HG03135 (cell line): Measurements from ENCODE around the gene AGXT2.

Experiments used
- ATAC-seq: cut with Tn5 transposase; IDR thresholded peaks from one replicate; pipeline ENCODE4 v1.9.1; 2021; ENCODE audit warnings: mild to moderate bottlenecking, moderate library complexity; ENCODE audit not compliant: unreplicated experiment

The AGXT2 gene, protein sequence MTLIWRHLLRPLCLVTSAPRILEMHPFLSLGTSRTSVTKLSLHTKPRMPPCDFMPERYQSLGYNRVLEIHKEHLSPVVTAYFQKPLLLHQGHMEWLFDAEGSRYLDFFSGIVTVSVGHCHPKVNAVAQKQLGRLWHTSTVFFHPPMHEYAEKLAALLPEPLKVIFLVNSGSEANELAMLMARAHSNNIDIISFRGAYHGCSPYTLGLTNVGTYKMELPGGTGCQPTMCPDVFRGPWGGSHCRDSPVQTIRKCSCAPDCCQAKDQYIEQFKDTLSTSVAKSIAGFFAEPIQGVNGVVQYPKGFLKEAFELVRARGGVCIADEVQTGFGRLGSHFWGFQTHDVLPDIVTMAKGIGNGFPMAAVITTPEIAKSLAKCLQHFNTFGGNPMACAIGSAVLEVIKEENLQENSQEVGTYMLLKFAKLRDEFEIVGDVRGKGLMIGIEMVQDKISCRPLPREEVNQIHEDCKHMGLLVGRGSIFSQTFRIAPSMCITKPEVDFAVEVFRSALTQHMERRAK

DNA sequence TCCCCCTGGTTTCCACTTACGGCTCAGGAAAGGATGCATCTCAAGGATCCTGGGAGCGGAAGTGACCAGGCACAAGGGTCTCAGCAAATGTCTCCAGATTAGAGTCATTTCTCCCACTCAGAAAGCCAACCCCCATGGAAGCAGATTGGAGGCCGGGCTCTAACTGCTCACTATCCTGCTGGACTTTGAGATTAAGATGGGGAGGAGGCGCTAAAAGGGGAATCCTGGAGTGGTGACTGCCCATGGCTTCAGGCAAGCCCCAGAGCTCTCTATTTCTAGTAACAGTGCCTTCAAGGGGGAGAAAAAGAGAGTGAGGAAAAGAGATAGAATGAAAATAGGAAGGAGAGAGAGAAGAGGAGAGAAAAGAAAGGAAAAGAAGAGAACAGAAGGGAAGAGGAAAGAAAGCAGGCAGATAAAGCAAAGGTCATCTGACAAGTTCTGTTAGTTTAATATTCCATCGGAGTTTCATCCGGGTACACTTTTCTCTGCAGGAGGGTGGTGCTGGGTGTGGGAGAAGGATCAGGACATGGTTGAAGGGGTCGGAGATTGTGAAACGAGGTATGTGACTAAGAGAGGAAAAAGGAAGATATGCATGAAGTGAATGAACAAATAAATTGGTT is at the start of gene AGXT2:
TSS of gene AGXT2 (minus strand) at position 165 of the 620 bp plus-strand sequence. CDS start at position 108, 57 bp downstream.
- no peak for ATAC-seq

DNA sequence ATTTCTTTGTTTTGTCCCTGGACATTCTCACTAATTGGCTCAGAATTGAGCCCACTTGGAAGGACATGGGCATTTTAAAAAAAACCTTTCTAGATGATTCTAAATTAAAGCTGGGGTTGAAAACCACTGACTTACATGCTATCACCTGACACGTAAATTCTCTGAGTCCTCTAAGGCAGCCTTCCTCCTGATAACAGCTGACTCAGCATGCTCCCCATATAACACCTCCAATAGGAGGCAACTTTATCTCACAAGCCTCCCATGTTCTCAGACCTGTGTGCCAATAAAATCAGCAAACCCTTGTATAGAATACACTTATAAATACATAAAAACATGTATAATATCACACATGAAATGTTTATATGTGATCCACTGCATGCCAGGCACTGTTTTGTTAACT is 49.2 kb upstream of the AGXT2 start:
- no peak for ATAC-seq

DNA sequence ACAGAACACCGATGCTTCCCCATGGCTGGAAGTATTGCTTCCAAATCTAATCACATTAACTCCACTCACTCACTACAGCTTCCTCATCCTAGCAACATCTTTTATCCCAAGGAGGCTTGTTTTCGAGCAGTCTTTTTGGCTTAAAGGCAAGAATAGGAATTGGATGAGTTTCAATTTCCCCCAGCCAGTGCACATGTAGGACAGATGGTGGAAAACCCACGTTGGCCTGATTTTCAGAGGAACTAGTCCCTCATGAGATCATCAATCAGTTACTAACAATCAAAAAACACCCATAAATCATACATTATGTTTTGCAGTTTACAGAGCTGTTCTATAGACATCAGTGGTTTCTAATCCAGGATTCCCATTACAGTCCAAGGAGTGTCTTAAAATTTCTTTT is 48.5 kb upstream of the AGXT2 start:
- no peak for ATAC-seq

DNA sequence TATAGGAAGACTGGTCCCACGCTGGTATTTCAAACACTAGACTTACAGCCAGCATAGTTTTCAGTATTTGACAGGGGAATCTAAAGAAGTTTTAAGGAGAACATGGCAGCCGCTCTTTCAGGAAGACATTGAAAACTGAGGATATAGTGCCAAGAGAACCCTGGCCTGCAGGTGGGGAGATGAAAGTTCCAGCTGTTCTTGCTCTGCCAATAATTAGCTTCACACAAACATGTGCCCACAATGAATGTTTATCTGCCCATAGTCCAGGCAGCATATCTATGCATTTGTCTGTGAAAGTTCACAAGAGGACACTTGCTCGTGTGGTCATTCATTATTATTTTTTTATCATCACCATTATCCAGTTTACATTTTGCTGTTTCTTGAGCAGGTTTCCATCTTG is 47.6 kb upstream of the AGXT2 start:
- ATAC-seq: no peak

DNA sequence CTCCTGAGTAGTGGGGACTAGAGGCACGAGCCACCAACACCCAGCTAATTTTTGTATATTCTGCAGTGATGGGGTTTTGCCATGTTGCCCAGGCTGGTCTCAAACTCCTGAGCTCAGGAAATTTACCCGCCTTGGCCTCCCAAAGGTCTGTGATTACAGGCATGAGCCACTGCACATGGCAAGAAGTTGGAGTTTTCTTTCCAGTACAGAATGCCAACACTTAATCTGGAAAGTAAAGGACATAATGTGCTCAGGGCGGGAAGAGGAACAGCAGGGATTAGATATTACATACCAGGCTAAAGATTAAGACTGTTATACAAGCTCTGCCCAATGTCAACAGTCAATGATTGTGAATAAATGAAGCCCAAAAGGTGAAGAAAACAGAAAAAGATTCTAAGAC is 47.2 kb upstream of the AGXT2 start:
- ATAC-seq: no peak

DNA sequence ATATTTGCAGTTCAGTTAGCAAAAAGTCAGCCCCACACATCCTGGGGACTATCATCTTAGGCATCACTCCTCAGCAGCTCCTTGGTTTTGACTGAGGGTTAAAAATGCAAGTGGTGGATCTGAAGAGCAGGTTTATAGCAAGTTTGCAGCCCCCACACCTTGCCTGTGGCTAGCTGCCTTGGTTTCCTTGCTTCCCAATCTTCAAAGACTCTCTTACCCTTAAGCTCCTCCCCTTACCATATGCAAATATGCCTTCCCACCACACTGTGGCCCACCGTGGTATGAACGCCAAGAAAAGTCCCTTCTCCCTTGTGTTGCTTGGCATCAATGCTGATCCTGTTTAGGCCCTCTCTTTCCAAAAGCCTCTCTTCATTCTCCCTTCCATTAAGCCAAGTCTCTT is 45.0 kb upstream of the AGXT2 start:
- ATAC-seq: no peak

DNA sequence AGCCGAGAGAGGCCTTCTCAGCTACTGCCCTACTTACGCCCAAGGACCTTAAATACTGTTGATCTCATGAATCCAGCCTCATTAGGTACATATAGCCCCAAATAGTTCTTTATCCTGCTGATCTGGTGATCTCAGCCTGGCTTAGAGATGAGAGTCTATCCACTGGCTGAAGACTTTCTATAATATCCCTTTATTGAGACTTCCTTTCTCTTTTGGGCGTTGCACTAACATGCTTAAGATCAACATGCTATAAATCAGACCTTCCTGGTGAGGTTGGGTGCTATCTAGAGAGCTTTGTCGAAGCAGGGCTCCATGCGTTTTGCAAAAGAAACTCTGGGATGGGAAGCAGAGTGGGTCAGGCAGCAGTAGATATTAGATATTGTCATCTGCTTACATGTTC is 44.0 kb upstream of the AGXT2 start:
- ATAC-seq: no peak

DNA sequence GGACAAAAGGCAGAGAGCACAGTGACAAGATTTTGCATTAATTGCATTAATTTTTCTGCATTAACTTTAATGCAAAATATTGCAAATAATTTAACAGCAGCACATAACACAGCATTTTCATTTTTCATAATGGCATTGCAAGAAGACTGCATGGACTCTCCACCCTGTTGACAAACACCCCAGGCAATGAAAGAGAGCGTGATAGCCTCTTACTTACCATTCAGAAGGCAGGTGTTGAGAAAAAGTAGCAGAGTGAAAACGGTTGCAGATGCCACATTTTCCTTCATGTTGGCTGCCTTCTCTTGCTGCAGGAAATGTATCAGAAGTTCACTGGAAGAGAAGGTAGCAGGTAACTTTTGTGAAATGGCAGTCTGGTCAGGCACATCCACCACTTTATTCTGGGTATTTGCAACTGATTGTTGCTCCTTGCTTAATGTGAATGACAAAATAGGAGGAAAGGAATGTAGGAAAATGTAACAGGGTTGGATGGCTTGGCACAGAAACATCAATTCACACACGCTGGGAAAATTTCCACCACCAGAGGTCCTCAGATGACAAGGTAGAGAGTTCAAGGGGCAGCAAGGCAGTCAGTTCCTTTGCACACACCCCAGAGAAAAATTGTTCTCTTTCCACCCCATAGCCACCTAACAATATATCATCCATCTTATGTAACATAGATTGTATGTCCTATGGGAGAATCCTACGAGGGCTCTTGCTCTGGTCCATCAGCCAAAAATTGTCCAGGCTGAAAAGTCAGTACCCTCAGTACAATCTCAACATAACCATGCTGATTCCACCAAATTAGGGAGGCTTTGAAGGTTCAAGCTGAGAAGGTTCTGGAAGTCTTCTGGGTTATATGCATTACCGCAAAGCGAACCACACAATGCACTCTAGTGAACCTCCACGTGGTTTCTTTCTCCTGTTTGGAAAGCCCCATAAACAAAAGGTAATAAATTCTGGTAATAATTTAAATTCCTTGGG is 41.9 kb upstream of the AGXT2 start:
- no peak for ATAC-seq

DNA sequence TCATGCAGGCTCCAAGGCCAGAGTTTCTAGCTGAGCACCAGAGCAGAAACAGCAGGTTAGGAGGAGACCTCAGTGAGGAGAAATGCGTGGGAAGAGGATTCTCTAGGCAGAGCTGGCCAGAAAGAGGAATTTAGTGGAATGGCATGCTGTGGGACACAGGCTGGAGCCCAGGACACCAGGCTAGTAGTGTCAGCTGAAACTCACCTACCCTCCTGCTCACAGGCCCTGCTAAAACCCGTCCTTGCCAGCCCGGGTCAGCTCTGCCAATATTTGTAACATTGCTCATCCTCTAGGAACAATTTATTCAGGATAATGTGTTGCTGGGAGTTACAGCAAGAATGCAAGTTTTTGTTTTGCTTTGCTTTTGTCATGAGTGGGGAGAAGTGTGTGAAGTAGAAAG is 40.2 kb upstream of the AGXT2 start:
- no peak for ATAC-seq

DNA sequence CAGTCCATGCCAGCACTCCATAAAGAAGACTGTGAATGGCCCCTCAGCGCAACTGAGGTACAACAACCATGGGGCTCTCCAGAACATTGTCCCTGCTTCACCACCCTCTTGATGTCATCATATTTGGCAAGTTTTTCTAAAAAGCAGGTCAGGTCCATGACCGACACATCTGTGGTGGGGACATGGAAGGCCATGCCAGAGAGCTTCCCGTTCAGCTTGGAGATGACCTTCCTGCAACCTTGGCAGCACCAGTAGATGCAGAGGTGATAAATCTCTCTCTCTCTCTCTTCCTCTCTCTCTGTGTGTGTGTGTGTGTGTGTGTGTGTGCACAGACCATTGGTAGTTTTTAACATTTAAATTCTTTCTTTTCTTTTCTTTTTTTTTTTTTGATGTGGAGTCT is 35.4 kb upstream of the AGXT2 start:
- no peak for ATAC-seq

DNA sequence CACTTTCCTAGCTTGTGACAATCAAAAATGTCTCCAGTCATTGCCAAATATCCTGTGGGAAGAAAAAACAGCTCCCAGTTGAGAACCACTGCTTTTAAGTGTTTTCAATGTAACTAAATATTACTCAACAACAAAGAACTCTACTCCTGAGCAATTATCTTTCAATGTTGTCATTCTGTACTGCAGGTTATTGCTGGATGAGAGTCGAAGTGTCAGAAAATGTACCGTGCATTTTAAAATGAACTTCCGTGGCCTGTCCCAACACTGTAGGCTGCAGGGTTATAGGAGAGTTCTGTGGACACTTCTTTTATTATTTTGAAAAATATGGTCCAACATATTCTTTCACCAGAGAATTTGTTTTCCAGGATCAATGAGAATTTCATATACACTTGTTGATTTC is 34.8 kb upstream of the AGXT2 start:
- no peak for ATAC-seq

DNA sequence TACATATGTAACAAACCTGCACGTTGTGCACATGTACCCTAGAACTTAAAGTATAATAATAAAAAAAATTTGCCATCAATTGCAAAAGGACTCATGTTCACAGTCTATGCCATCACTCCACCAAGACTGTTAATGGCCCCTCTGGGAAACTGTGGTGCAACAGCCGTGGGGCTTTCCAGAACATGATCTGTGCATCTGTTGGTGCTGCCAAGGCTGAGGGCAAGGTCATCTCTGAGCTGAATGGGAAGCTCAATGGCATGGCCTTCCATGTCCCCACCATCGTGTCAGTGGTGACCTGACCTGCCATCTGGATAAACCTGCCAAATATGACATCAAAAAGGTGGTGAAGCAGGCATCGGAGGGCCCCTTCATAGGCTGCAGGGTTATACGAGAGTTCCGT is 33.4 kb upstream of the AGXT2 start:
- no peak for ATAC-seq

DNA sequence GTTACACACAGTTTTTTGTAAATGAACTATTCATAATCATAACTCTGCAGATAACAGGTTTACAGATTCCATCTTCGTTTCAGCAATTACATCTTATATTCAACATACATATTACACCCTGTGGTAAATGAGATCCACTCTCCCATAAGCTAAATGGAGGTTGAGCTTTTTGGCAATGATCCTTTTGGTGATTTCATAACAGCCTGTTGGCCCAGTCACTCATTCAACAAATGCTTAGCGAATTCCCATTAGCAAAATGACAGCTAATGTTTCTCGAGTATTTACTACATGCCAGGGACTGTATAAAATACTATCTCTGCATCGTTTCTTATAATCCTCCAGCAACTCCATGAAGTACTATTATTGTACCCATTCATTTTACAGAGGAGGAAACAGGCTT is 25.4 kb upstream of the AGXT2 start:
- ATAC-seq: no peak

DNA sequence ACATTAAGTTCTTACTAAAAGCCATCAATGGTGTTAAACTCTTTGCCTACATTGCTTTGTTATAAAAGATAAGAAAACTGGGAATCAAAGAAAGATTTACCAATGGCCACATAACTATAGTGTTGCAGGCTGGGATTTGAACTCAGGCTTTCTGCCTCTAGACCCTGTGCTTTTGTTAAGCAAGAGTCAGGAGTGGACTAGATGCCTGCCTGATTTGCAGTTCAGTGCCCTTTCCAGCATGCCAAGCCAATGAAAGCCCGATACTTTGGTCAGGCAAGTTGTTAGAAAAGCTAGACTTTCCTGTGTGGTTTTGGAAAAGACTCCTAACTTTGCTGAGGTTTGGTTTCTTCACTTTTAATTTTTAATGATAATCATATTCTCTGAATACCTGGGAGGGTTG is 21.4 kb upstream of the AGXT2 start:
- no peak for ATAC-seq

DNA sequence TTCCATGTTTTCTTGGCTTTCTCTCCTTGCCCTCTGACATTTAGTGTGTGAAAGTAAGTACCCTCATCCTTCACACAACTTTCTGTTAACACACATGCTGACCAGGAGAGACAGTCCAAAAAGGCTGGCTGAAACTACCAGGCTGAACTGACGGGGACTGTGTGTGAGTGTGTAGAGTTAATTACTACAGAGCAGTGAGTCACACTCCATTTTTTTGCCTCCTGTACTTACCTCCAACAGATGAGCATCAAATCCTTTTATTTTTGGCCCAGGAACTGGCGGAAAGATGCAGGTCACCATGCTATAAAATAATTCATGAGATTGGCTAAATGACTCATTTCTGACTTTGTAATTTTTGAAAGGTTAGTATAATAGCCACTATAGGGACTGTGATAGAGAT is 20.2 kb upstream of the AGXT2 start:
- ATAC-seq: no peak

DNA sequence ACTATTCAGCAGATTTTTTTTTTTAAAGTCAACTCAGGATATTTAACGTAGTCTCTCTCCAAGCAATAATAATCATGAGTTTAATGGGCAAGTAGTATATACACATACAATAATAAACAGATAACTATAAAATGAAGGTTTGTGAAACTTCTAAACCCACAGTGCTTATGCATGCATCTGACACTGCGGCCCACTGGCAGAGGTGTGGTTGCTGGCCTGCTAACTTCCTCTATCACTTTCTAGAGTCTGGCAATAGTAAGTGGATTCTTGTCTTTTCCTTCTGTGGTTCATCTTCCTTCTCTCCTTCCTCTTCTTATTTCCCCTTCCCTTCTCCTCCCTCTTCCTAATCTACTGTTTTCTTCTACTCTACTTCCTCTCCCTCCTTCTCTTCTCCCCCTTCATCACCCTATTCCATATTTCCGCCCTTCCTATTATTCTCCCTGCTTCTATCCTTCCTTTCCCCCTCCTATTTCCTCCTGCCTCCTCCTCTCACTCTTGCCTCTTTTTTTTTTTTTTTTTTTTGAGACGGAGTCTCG is 18.6 kb upstream of the AGXT2 start:
- peak; percentile 94 for ATAC-seq

DNA sequence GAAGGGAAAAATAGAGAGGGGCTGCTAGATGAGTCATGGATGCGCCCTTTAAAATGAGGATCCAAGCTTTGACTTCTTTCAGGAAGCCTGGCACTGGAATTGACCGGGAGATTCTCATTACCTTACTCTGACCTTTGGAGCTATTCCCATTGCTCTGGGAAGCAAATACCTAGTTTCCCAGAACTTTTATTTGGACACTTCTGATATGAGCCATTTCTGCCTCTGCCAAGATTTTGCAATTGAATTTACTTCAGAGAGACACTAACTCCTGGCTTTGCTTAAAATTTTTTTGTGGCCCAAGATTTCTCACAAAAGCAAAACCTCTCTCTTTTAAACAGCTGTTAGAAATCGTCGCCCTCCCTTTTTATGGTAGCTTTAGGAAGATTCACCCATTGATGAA is 15.7 kb upstream of the AGXT2 start:
- ATAC-seq: no peak

DNA sequence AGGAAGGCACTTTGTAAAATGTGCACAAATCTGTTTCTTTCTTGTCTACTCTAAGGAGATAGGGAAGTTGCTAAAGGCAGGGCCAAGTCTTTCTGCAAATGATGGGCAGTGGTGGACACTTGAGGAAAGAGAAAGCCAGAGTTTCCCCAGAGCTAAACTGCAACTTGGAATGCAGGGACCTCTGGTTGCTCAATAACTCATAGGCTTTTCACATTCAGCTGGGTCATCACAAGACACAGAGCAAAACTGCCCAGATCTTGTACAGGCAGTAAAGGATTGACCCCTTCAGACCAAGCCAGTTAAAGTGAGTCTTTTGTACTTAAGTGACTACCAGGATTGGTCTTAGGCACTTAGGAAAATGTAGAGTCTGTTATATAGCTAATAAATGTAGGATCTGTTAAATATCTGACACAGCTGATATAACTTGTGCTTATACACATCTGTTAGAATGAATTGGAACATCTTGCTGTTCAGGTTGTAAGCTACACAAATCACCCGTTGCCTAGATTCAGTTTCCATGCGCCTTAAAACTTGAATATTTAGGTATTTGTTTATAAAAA is 13.5 kb upstream of the AGXT2 start:
- ATAC-seq: no peak

DNA sequence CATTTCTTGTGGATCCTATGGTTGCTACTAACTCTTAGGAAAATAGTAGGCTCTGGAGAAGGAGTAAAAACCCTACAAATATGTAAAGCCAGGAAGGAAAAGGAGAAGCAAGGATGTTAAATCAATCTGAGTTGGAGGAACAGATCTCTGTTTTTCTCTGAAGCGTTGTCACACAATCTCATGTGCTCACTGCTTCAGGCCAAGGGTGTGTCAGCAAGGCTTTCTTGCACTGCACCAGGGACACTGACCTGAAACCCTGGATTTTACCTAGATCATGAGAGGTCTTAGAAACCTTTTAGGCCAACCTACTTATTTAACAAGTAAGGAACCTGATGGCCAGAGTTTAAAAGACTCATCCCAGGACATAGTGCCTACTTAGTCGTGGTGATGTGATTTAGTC is 12.5 kb upstream of the AGXT2 start:
- no peak for ATAC-seq

DNA sequence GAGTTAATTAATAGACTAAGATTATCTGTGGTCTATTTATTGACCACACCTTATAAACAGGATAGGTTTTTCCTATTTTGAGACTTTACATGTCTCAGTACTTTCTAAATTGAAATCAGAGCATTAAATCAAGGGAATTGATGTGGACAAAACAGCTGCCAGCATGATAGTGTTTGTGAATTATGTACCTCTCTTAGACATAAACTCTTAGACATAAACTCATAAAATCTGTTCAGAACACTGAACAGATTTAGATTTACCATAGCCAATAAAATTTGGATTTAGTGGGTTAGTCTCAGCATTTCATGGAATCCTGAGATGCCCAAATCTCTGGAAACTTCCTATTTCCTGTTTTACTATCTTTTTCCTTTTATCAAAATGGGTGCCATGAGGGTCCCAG is 11.5 kb upstream of the AGXT2 start:
- ATAC-seq: no peak

DNA sequence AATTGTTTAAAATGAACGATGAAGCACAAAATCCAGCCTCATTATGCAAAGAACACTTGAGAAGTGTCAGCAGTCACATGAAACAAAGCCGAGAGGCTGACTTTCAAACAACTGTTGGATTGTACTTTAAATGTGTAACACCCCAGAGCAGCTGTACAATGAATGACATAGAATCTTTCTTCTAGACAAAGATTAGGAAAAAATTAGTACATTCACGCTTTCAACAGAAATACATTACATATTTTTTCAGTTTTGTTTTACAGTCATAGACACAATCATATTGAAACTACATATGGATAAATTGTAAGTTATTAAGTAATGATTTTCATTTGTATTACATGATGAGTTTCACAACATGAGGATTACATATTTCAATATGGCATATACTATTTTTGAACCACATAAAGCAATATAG is 10.6 kb upstream of the AGXT2 start:
- peak; percentile 89 for ATAC-seq
